T-helper 1 cell (primary cell): ENCODE measurements around the gene TTC39B.

Experiments used
- DNase-seq, 5 donors: peaks; one replicate each; pipeline ENCODE4 v3.0.0-alpha.2; 2012 to 2020

TTC39B gene

DNA sequence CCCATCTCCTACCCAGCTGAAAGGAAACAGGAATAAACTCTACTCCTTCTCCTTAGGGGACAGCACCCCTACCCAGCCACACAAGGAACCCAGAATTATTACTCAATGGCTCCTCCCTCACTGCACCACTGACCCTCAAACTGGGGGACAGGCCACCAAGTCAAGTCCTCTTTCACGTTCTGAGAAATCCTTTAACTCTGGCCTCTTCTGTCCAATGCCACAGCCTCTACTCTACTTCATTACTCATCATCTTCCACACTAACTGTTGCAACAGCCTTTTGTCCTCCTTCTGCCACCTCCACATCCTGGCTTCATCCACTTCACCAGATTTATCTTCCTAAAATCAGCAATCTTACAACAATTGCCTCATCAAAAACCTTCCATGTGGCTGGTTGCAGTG lies 6.8 kb downstream of the TTC39B start:
- DNase-seq, result no peak

DNA sequence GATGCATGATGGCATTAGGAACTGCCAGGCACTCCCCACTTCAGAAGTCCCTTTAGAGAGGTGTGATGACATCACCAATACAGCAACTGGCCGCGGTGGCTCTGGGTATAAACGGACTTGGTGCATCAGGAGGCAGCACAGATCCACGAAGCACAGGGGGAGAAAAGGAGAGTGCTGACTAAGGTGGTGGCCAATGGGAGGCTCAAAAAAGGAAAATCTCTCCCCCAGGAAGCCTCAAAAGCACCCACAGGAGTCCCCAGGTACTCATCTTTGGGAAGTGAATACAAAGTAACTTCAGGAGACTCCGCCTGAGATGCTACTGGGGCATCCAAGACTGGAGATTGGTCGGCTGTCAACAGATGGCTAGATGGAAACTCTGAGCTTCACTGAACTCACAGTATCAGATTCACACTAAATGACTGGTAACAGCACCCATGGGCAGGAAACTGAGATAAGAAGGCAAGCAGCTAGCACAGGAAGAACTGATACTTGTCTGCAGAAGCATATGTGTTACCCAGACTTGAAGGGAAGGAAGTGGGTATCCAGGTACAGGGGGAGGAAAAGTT lies 7.6 kb downstream of the TTC39B start:
- peak; percentile 22 to 87 (median 38) for DNase-seq

DNA sequence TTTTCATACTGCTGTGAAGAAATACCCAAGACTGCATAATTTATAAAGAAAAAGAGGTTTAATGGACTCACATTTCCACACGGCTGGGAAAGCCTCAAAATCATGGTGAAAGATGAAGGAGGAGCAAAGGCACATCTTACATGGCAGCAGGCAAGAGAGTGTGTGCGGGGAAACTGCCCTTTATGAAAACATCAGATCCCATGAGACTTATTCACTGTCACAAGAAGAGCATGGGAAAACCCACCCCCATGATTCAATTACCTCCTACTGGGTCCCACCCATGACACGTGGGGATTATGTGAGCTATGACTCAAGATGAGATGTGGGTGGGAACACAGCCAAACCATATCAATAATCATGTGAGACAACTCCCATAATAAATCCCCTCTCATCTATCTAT lies 8.7 kb downstream of the TTC39B start:
- no peak for DNase-seq

DNA sequence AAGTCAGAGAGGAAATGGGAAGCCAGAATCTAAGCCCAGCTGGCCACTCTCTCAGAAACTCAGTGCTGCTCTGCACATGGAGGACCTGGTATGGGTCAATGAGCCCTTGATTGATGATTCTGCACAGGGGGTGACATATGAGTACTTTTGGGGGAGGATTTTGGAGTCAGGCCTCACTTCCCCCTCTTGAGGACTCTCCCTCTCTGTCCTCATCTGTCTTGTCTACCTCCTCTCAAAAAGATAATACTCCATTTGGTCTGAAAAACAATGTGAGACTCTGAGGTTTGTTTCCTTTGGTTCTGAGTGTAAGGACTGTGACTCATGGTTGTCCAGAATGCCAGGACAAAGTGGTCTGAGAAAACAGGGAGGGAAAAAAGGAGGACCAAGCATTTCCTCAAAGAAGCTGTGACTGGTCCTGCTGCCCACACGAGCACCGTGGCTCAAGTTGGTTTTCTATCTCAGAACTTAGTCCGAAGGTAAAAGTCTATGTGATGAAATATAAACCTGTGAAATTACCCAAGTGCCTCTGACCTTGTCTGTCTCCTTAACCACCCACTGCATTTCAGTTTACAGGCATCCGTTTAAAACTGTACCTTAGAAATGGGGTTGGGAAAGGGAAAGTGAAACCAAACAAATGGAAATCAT lies 11.1 kb downstream of the TTC39B start:
- peak in 1 of 5 donors; percentile 66 for DNase-seq

DNA sequence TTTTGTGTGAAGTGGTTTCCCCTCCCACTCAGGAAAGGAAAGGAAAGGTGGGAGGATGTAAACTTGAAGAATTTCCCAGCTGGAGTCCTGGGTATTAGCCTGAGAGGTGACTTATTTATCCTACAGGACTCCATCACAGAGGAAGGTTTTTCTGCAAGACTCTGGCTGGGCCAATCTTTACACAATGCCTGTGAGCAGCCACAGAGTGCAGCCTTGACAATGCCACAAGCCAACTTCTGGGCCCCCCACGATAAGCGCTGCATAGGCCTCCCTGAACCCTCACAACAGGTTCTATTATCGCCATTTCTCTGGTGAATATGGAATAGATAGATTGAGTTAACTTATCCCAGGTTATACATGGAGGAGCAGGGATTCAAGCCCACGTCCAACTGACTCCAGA lies 12.4 kb downstream of the TTC39B start:
- no peak for DNase-seq

DNA sequence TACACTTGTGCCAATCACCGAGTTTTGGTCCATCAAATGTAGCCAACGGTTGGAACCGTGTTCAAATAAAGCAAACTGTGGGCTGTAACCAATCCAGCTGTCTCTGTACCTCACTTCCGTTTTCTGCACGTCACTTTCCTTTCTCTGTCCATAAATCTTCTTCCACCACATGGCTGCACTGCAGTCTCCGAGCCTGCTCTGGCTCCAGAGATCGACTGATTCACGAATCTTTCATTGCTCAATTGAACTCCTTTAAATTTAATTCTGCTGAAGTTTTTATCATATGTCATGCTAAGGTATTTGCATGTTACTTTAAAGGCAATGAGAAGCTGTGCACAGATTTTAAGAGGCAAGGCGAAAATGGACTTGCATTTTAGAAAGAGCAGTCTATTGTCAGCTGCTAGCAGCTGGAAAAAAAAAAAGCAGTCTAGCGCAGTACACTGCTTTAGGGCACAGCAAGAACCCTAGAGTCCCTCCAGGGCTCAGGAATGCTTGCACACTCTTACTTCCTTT lies 13.2 kb downstream of the TTC39B start:
- peak in 4 of 5 donors; percentile 8 to 38 (median 32) for DNase-seq

DNA sequence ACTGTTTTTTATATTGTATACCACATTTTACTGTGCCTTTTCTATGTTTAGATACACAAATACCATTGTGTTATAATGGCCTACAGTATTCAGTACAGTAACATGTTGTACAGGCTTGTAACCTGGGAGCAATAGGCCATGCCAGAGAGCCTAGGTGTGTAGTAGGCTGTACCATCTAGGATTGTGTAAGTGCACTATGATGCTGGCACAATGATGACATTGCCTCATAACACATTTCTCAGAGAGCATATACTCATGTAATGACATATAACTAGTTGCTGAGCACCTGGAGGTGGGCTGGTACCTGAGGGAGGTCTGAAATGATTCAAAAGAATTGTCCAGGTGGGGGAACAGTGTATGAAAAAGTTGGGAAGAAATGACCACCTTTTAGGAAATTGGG lies 13.9 kb downstream of the TTC39B start:
- no peak for DNase-seq

DNA sequence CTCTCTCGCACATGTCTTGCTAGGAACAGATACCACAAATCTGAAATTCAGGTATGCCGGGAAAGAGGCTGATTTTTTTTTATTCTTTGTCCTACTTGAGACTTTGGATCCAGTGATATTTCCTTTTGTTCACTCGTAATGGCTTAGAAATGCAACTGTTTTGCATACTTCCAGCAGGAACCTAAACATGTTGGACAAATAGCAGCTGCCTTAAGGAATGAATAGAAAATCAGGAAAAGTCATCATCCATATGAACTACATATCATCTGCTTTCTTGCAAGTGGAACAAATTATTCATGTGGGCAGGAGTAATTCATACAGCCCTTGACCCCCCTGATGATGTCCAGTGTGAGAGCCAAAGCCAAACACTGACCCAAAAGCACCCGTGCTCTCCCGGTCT lies 17.4 kb downstream of the TTC39B start:
- DNase-seq, result no peak

DNA sequence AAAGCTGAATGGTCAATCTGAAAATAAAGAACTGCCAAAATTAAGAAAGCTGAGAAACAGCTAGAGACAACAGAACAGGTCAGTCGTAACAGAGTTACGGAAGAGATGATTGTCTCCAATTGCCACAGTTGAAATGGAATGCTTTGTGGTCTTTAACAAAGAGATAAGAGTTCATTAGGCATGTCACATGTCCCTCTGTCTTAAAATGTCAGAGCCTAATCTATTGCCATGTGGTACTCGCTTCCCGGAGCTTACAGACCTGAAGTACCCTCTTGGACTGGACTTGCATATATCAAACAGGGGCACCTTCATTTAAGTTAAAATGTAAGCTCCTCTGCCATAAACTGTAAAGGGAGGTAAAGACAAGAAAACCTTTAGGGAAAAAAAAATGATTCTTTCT lies 19.7 kb downstream of the TTC39B start:
- DNase-seq, result no peak

DNA sequence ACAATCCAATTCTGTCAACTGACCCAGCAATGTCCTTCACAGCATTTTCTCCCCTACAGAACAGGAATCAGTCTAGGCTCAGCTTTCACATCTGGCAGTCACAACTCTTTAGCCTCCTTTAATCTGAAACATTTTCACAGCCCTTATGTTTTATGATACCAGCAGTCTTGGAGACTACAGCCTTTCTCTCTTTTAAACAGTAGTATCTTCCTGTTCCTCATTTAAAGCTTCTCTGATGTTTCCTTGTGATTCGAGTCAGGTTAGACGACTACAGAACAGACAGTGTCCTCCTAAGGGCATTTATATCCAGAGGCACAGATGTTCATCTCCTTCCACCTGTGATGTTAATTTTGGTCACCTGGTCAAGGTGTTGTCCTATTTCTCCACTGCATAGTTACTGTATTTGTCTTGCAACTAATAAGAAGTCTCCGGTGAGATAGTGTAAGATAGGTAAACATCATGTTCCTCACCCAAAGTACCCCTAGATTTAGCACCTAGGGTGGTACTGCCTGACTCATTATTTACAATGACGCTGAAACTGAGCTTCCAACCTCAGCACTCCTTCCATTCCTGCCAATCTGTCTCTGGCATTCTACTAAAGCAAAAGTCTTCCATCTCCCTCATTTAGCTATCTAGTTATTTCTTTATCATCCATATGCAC lies 20.7 kb downstream of the TTC39B start:
- no peak for DNase-seq

DNA sequence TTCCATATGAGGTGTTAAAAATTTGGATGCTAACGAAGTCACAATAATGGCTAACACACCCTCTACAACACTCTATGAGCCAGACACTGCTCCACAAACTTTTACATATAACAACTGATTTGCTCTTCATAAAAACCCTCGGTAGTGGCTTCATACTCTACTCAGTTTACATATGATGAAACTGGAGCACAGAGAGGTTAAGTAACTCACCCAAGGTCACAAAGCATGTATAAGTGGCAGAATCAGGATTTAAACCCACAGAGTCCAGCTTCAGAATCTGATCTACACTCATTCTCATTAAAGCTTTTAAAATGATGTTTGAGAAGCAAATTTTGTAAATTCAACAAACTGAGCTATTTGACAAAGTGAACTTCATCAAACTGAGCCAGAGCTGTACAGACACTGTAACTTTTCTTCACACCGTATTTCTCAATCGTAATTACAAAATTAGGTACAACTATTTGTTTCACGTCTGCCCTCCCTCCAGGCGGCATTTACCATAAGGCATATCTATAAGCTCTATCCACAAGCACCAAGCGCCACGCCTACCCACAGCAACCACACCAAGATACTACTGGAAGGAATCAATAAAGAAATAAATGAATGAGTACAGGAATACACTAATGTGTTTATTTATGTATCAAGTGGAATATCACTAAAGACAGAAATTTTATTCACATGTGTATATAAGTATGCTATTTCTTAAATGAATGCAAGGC lies 24.3 kb downstream of the TTC39B start:
- DNase-seq, result no peak

DNA sequence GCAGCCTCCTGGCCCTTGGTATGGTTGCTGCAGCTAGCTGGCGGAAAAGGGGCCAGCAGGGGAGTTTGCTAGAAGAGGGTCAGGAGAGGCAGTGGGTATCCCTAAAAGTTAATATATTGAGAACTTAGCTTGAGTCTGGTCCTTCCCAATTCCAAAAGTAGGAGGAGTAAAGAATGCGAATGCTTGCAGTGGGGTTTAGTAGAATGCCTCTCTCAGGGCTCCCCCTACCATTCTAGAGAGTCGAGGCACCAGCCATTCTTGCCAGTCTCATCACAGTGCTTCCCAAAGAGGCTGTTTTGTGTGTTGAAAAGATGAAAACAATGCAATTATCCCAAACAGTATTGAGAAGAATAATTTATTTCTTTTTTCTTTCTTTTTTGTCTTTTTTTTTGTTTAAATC lies 26.4 kb downstream of the TTC39B start:
- DNase-seq, result no peak

DNA sequence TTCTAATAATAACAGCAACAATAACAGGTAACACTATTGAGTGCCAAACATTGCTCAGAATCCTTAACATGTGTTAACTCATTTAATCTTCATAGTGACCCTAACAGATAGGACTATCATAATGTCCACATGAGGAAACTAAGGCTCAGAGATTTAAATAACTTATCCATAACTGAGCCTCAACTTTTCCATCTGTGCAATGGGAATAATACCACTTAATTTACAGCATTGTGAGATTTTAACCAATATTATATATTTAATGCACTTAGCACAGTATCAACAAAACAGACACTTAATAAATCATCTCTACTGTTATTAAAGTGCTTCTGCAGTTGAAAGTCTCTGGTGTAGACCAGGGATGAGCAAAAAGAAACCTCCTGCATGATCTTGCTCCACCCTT lies 28.2 kb downstream of the TTC39B start:
- no peak for DNase-seq

DNA sequence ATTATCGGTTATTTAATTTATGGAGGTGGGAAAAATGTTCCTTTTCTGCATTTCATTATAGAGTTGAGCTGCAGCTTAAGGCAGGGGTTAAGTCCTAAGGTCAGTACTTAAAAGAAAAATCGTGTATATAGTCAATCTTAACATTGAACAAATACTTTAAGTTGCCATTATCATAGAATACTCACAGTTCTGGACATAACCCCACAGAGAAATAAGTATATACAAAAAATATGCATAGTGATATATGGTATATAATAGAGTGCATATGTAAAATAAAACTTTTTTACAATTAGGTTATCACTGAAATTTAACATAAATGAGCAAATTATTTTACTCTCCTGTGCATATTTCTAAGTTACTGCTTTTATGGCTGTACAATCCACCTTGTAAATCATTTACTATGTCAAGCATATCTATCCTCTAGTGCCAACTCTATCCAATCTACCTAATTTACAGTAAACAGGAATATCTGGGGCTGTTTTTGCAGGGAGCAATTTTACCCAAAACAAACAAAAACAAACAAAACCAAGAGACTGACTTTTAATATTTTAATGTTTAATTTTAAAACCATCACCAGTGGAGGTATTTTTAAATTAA lies 28.8 kb downstream of the TTC39B start:
- no peak for DNase-seq

DNA sequence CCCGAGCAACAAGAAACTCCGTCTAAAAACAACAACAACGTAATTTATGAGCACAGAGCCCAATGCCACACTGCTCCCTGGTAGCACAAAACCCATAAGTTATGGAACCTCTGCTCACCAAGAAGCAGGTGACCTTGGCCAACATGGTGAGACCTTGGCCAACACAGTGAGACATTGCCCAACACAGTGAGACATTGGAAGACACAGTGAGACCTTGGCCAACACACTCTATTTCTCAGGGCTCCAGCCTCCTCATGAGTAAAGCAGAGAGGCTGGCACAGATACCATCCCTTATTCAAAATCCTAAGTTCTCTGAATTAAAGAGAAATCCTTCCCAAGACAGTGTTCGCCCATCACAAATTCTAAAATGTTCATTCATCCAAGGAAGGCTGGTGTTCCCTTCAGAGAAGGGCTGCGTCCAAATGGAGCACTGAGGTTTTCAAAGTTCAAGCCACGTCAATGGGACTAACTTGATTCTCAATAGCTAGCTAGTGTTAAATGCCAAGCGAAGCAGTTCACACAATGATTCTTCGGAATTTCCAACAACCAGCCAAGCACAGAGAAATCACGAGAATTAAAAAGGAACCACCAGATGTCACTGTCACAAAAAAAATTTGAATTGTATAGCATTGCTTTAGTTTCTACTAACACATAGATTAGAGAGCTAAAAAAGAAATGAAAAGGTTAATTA lies 29.5 kb downstream of the TTC39B start:
- no peak for DNase-seq

DNA sequence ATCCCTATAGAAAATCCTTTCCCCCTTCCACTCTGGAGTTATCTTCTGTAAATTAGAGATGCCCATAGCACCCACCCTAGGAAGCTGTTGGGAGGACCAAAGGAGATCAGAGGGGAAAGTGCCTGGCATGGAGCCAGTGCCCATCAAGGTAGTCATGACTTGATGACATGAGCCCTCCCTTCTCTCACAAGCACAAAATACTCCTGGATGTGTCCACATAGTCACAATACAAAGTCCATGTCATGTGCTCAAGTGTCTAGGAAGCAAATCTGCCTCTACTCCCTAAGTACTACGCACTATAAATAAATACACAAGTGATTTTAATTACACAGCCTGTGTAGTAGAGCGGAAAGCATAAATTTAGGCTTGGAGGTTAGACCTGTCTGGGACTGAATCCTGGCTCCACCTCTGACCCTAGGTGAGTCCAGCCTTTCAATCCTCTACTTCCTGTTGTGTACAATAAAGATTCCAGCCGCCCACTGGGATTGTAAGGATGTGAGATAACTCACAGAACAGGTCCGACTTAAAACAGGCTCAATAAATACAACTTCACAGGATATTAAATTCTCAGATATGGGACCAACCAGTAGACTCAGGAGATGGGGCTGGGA lies 30.6 kb downstream of the TTC39B start:
- no peak for DNase-seq

DNA sequence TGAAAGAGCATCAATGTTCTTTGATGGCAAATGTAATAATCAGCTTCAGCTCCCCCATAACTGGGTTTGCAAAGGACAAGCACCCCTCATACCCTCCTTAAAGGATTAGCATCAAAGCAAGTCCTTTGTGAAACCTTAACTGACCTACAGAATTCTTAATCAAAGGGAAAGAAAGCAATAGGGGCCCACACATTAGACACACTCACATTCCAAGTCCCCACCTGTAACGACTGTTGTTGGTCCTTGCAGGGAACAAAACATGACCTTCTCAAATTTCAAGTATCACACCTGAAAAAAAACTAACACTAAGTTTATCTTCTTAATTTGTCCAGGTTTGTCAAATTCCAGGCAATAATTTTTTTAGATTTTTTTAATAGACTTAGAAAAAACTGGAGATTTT lies 32.6 kb downstream of the TTC39B start:
- DNase-seq, result no peak

DNA sequence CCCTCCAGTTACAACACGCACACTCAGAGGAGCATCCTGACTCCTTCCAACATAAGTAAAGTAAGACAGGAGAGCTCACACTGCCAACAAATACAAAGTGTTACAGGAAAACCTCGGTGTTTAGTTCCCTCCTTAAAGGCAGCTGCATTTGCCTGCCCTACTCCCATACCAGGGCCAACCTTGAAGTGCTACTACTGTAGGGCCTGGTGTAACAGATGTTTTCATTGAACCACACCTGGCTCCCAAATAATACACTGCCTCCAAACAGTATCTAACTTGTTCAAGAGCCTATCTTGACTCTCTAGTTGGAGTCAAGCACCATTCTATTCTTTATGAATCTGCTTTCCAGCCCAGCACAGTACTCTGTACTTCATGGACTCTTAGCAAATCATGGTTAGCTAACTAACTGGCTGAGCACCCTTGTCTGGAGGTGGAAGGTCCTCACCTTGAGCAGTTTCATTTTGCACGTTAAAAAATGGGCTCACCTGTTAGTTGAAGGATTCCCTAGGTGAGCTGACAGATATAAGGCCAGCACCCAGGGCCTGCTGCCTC lies 34.6 kb downstream of the TTC39B start:
- no peak for DNase-seq

DNA sequence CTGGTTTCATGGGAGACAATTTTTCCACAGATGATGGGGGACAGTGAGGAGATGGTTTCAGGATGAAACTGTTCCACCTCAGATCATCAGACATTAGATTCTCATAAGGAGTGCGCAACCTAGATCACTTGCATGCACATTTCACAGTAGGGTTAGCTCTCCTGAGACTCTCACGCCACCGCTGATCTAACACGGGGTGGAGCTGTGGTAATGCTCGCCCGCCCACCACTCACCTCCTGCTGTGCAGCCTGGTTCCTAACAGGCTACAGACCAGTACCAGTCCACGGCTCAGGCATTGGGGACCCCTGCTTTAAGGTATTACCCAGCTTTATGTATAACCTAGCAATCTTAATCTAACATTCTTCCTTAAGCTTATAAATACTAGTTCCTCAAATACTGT lies 35.6 kb downstream of the TTC39B start:
- DNase-seq, result no peak

DNA sequence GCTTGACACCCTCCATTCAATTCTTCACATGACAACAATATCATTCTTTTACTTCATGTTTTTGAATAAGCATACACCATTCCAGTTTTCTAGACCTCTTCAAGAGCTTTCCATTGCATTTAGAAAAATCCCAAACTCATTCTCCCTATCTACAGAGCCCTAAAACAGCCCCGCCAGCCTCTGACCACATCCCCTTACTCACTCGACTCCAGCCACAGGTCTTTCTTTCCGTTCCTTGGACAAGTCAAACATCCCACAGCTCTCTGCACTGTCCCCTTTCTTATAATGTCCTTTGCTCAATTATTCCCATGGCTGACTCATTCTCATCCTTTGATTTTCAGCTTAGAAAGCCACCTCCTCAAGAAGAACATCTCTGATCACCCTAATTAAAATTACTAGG lies 38.2 kb downstream of the TTC39B start:
- DNase-seq, result no peak

DNA sequence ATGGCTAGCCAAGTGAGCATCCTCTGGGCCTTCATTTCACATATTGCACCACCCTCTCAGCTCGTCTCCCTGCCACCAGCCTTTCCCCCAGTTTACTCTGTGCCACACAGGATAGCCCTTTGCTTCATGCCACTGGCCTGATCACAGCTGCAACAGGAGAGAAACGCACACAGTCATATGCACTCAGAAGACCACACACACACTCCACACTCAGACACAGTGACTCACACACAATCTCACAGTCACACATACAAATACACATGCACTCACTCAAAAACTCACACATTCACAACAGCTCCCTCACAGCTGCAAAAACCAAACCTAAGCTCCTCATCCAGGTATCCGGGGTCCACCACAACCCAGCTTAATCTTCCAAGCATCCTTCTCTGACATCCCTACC lies 38.7 kb downstream of the TTC39B start:
- DNase-seq, result no peak

DNA sequence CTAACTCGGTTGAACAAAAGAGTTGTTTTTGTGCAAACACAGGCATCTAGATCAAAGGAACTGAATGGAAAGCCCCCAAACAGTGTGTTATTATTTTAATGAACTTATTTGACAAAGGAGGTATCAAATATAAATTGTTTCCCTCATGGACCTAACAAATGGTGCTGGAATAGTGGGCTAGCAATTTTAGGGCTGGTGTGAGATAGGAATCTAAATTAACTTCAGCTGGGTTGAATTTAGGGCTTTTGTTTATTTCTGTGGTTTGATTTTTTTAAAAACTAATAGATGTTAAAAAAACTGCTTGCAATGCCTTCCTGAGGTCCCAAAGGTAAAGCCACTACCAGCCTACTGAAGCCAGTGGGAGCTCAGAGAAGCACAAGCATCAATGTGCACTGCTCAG lies 42.1 kb downstream of the TTC39B start:
- no peak for DNase-seq
